ENCODE results near the gene CDA.

Gene CDA

DNA sequence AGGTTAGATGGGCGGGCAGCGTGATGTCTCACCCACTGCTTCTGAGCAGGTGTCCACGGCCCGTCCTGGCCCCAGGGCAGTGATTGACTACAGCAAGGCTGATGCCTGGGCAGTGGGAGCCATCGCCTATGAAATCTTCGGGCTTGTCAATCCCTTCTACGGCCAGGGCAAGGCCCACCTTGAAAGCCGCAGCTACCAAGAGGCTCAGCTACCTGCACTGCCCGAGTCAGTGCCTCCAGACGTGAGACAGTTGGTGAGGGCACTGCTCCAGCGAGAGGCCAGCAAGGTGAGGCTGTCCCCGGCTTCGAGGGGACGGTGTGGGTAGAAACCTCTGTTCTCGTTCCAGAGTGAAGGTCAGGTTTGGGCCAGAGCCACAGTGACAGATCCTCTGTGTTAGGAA, 60.0 kb downstream of the CDA start:
- DNase-seq (ENCODE audit: low spot score) = no peak

- no peak for DNase-seq (ENCODE audit: low spot score)
These were observed 63.4 kb downstream of the CDA start for GRCh38 chr1:20652300-20652699.

DNA sequence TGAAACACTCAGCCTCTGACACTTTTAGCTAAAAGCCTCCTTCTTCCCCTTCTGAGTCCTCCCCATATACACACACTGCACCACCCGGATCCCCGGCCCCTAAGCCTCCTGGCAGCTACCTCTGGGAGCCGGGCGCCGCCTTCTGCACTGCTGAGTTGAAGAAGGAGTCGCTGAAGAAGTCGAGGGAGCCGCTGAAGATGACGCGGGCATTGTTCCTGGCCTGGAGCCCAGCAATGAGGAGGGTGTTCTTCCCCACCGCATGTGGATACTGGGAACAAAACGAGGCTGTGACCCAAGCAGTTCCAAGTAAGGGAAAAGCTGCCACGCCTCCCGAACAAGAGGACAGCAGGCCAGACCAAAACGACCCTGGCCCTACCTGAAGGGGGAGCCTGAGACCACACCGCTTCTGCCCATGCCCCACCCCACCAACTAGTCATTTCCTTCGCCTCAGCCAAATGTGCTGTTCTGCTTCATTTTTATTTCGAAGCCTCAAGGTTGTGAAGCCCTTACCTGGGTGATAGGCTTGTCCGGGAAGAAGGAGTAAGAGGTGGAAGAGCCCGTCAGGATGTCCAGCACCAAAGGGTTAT, 65.3 kb downstream of the CDA start:
- no peak for DNase-seq (ENCODE audit: low spot score)

- no peak for DNase-seq (ENCODE audit: low spot score)
These were observed 68.1 kb downstream of the CDA start for GRCh38 chr1:20657024-20657423.

DNA sequence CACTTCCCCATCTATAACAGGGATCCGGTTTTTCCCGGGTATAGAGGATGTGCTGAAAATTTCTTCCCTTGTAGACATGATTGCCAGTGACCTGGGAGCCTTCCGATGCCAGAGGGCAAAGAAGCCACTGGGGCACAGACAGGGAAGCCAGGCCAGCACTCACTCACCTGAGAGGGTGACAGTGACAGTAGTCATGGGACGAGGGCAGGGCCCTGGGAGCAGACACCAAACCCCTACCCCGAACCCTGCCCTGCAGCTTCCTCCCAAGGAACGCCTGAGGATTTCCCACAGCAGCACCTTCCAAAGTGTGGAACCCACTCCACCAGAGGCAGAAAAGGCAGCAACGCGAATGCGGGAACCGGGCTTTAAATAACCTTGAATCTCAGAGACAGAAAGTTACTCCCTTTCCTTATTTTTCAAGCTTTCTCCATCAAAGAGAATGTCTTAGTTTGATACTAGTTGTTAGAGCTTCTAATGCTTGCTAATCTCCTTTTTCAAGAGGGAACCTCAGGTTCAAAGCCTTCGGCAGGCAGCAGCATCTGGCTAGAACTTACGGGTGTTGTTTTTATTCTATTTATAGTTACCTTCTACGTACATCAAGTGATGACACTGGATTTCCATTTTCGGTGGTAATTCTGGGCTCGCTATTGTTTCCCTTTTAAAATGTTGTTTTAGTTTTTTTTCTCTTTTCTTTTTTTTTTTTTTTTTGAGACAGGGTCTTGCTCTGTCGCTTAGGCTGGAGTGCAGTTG, 69.4 kb downstream of the CDA start:
- DNase-seq (ENCODE audit: low spot score) = no peak

GRCh38 chr1:20660363-20660762, 71.5 kb downstream of the CDA start:
- no peak for DNase-seq (ENCODE audit: low spot score)

DNA sequence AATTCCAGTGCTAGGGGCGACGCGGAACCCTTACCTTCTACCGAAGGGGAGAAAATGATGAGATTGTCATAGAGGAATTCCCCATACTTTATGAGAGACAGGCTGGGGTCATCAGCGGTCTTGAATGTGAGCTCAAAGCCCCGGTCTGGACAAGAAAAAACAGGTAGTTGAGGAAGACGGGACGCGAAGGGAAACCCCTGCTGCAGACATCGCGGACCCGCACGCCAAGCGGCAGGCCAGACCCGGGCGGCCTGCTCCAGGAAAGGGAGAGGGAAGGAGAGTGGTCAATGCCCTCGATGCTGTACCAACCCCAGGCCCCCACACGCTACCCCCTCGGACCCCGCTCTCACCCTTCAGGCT, 71.9 kb downstream of the CDA start:
- no peak for DNase-seq (ENCODE audit: low spot score)

DNA sequence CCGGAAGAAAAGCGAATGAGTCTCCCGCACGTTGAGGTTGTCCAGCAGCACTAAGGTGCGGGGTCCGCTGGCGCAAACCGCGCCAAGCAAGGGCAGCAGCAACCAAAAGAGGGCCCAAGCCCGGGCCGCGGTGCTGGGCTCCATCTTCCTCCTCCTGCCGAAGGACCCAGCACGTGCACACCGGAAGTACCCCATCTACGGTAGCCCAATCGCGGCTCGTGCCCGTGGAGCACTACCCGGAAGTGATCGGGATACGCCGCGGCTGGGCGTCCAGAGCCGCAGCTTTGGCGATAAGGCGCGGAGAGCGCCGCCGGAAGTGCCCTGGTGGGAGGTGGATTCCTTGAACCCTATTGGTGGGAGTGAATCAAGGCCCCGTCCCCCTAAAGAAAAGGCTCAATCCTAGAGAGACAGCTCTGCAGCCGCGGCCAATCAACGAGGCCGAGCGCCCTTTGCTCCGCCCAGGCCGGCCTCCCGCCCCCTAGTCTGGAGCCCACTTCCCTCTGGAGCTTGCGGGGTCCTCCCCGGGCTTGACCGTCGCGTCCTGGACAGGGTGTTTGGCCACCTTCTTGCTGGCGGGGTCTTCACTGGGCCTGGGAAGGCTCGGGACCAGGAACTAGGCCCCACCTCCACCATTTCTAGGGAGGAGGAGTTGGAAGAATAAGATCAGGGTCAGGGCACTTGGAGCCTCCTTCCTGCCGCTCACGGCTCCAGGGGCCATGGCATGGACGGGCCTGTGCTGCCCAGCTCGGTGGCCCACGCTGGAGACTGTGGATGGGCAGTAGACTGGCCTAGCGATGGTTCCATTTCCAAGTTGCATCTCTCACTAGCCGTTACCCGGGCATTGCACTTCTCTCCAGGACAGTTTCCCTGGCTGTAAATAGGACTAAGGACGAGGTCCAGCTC, 72.6 kb downstream of the CDA start, which contains the start of gene DDOST:
TSS of gene DDOST (minus strand) at position 163 of the 903 bp plus-strand sequence. CDS start at position 144, 19 bp downstream.
- DNase-seq (ENCODE audit: low spot score) = peak; percentile 98

- DNase-seq (ENCODE audit: low spot score) = no peak
These were observed 73.2 kb downstream of the CDA start for GRCh38 chr1:20662110-20662475.

- no peak for DNase-seq (ENCODE audit: low spot score)
These were observed 74.5 kb downstream of the CDA start for GRCh38 chr1:20663365-20663764.

DNA sequence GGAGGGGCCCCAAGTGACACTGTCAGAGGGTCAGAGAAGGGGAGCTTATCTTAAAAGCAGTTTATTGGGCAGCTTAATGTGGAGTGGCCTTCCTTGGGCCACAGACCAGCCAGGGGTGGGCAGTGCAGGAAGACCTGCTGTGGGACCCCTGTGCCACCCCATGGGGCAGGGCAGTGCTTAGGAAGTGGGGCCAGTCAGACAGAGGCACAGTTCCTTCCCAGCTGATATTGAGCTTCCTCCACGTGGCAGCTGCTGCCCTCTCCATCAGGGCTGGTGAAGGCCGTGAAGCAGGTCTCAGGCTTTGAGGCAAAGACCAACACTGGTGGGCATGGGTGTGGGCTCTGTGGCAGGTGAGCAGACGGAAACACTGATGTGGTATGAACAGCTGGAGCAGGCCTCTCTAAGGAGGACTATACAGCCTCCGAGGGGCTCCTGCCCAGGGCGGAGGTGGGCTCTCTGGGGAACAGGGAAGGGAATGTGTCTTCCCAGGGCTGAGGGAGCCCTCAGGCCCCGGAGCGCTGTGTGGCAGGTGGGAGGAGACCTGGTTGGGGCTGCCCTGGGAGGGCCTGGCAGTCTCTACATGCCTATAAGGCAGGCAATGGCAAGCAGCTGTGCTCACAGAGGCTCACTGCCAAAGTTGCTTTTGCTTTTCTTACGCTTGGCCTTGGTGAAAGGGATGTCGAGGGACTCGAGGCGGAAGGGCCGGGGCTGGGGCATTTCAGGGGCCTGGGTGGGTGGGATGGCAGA, 75.2 kb downstream of the CDA start:
- DNase-seq (ENCODE audit: low spot score) = no peak

DNA sequence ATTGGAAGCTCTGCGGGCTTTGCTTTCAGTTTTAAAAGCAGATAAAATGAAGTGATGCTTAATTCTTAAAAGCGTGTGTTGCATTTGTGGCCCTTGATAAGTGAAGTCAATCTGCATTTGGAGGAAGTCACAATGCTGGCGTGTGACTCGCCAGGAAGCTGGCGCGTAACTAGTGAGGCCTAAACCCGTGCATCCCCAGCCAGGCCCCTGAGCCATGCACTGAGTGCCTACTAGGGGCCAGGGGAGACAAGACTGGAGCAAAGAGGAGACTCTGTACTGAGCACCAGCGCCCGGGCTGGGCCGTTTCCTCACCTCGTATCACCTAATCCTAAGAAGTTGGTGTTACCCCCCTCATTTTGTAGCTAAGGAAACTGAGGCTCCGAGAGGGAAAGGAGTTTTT, 76.8 kb downstream of the CDA start:
- no peak for DNase-seq (ENCODE audit: low spot score)

- DNase-seq (ENCODE audit: low spot score) = no peak
These were observed 77.2 kb downstream of the CDA start for GRCh38 chr1:20666146-20666545.

- no peak for DNase-seq (ENCODE audit: low spot score)
These were observed 77.9 kb downstream of the CDA start for GRCh38 chr1:20666804-20667203.

Data from LoVo (cell line).